Activated naive CD4-positive, alpha-beta T cell treated with Interleukin-2 at 50 U/mL for 16 hours (primary cell): ENCODE results near the gene AFG1L.

Source experiments
- DNase-seq: peaks from one replicate; pipeline ENCODE4 v3.0.0-alpha.2; 2020

Gene AFG1L

DNA sequence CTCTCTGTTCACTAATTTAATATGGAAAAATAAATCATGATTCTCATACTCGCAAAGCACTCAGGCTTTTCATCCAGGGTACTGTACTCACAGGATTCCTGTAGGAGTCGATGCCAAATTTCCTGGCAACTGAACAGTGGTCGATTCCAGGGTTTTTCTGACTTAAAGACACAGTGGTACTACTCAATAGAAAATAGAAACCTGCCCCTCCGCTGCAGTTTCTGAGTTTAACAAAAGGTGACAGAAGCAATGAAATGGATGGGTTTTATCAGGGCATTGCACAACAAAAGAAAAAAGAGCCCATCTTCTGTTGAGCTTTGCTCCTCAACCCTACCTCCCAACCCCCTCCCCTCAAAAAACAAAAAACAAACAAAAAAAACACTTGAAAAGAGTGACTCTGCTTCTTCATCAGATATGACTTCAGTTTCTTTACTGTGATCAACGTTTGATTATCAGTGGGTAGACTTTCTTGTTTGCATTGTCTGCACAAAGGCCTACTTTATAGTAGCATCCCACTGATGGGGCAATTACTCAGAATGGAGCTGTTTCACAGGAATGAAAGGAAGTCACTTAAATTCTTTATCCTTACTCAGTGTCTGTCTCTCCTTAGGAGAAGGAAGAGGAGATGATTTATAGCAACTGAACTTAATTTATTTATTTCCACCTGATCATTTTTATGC lies 169.7 kb downstream of the AFG1L start:
- DNase-seq: no peak

DNA sequence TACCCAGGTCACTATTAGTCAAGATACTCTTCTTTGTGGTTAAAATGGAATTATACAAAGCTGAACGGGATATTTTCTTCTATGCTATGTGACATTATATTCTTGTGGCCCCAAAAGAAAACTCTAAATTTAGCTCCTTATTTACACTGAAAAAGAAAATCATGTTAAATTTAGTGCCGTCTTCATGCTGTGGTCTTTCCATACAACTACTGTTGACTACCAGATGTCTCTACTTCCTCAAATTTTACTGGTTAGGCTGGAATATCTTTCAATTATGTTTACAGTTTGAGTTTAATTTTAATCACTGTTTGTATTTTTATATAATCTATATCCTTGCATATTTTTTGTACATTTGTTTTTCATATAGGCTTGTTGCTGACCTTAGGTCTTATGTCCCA lies 170.2 kb downstream of the AFG1L start:
- no peak for DNase-seq

DNA sequence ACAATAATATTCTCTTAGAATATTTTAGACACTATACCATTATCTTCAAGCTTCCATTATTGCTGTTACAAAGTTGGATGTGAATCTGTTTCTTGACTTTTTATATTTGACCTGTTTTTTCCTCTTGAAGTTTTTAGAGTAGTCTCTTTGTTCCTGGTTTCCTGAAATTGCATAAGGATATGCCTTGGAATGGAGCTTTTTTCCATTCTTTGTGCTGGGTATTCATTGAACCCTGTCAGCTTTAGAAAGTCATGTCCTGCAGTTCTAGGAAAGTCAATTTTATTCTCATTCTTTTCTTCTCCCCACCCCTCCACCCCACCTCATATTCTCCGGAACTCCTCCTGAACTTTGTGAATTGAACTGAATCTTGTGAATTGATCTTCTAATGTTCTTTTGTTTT lies 173.5 kb downstream of the AFG1L start:
- DNase-seq: no peak

DNA sequence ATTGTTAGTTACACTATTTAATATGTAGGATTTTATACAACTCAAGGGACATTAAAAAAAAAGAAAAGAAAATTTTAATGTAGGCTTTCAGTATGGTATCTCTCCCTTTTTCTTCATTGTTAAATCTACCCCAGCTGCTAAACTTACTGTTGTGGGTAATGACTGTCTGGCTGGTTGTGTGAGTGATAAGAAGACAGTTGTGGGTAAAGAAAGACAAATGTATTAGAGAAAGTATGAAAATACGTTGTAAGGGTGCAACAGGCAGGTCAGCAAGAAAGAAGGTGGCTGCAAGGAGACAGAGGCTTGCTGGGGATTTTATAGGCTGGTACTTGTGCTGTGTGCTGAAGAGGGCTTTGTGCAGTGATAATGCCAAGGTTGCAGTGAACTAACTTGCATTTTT lies 174.5 kb downstream of the AFG1L start:
- DNase-seq: no peak

DNA sequence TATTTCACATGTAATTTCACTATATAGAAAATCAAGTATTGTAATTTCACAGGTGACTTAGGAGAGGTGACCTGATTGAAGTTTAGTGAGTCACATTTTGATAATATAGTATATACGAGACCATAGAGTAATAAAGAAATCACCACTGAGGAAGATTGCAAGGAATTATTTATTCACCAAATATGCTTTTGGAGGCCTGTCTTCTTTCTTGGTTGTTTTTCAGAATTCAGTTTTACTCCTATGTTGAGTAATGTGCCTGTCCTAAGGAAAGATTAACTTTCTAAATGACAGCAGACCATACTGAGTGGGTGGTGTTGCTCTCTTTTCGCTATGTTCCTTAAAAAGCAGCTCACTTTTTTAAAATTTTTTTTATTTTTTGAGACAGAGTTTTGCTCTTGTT lies 178.3 kb downstream of the AFG1L start:
- DNase-seq: no peak

DNA sequence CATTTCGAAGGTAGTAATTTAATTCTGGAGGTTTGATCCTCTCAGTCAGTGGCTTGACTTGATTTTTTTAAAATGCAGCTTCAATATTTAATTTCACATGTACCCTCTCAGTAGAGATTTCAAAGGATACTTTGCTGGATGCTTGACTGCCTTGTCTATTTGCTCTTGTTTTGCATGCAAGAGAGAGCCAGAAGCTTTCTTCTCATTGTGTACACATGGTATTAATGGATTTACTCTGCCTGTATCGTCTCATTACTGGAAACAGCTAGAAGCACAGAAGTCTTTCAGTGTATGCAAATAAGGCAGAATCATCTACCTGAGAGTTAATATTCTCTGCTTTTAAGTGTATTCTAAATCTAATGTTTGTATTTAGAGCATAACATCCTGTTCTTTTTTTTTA lies 181.5 kb downstream of the AFG1L start:
- no peak for DNase-seq

DNA sequence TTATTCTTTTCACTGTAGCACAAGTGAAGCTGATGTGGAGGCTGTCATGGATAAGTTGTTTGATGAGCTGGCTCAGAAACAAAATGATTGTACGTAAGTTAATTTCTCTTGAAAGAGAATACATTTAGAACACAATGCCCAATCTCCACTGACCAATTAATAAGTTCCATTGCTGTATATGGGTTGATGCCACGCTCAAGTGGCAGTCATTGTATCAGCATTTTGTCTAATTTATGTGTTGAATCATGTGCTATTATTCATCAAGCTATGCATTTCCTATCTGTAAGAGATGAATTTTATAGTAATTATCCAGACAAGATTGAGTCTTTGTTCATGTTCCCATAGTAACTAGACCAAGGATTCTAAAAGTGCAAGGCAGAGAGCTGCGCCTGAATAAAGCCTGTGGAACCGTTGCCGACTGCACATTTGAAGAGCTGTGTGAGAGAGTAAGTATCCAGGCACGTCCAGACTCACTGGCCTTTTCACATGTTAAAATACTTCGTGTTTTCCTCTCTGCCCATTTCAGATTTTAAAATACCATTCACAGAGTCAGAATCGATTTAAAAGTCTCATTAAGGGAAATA lies 182.1 kb downstream of the AFG1L start:
- no peak for DNase-seq

DNA sequence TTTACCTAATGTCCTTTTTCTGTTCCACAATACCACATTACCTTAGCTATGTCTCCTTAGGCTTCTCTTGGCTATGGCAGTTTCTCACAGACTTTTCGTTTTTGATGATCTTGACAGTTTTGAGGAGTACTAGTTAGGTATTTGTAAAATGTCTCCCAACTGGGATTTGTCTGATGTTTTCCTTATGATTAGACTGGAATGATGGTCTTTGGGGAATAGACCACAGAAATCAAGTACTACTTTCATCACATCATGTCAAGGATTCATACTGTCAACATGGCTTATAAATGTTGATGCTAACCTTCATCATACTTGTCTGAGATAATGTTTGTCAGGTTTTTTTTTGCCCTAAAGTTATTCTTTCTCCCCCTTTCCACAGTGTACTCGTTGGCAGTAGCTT lies 187.7 kb downstream of the AFG1L start:
- no peak for DNase-seq

DNA sequence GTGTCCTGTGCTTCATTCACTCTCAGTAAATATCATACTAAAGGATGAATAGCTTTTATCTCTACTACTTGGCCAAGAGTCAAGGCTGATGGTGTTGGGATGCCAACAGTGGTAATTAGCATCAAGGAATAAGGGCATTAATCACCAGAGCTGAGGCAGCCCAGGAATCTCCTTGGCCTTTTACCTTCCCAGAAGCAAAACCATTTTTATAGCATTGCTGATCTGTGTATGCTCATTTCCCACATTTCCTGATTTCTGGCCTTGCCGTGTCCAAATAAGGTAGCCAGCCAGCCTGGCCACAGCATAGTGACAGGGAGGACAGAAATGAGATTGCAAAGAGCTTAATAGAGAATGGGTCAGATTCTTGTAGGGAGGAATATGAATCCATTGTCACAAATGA lies 189.2 kb downstream of the AFG1L start:
- DNase-seq: no peak

DNA sequence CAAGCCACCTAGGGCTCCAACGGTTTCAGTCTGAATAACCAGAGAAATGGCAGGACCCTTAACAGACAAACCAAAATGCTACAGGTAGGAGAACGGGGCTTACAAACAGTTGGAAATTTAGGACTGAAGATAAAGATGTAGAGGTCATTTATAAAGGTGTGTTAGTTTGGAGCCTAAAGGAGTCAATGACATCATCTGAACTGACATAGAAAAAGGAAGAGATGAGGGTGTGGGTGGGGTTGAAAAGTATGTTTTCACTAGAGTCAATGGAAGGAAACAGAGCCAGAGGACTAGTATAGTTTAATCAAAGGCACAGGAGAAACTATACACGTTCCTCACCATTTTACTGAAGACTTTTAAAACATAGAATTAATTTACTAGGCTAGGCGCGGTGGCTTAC lies 194.8 kb downstream of the AFG1L start:
- DNase-seq: no peak

DNA sequence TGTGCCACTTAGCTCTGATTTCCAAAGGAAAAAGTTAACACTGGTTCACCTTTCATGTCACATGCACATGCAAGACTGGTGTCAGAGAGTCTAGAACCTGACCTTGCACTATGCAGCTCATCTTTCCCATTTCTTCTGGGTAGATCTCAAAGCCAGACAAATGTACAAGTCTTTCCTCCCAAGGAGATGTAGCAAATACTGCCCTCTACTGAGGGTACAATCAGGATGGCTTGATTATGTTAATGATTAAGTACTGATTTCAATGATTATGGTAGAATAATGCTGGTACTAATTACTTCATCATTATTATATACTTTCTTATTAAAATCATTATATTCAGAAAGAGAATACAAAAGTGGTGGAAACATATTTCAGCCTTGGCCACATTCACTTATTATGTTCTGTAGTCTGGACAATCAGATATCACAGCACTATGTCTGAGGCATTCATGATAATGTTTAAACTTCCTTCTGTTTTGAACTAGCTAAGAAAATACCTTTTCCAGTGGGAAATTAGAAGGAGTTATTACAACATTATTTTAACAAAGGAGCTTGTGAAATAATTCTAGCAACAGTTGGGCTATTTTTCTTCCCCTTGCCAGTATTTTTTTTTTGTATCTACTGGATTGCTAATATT lies 197.4 kb downstream of the AFG1L start:
- no peak for DNase-seq

DNA sequence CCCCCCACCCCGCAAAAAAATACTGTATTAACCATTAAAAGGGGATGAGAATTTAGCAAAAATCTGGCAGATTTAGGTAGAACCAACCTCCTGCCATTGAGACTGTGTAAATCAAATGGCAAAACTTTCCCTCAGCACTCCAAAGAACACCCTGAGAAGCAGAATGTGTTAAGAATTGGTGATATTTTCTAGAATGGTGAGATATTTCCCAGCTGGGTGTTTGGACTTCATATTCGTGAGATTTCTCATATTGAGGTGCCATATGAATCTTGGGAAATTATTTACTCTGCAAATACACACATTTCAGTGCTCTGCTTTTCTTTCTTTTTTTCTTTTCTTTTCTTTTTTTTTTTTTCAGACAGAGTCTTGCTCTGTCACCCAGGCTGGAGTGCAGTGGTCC lies 199.6 kb downstream of the AFG1L start:
- DNase-seq: no peak

DNA sequence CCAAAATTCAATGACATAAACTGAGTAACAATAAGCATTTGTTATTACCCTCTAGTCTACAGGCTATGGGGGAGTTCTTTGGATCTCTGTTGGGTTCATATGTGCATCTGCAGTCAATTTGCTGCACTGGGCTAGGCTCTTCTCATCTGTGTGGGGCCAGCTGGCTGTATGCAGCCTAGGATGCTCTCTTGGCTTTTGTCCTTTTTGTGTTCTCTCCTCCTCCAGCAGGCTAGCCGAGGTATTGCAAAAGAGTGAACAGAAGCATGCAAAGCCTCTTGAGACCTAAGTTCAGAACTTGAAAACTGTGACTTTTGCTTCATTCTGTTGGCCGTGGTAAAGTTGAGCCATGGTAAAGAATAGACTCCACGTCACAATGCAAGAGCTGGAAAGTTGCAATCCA lies 203.0 kb downstream of the AFG1L start:
- no peak for DNase-seq

DNA sequence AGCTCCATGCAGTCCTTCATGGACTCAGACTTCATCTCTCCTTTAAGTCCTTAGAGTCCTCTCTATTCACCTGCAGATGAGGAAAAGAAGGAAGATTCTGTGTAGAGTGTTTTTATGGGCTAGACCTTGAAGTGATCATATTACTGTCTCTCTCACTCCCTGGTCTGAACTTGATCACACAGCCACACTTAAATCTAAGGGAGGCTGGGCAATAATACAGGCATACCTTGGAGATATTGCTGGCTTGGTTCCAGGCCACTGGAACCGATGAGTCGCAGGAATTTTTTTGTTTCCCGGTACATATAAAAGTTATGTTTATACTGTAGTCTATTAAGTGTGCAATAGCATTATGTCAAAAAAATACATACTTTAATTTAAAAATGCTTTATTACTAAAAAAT lies 206.7 kb downstream of the AFG1L start:
- no peak for DNase-seq

DNA sequence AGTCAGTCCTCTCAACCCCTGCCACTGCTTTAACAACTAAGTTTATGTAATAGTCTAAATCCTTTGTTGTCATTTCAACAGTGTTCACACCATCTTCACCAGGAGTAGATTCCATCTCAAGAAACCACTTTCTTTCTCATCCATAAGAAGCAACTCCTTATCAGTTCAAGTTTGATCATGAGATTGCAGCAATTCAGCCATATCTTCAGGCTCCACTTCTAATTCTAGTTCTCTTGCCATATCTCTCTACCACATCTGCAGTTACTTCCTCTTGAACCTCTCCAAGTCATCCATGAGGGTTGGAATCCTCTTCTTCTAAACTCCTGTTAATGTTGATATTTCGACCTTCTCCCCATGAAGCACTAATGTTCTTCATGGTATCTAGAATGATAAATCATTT lies 208.0 kb downstream of the AFG1L start:
- no peak for DNase-seq

DNA sequence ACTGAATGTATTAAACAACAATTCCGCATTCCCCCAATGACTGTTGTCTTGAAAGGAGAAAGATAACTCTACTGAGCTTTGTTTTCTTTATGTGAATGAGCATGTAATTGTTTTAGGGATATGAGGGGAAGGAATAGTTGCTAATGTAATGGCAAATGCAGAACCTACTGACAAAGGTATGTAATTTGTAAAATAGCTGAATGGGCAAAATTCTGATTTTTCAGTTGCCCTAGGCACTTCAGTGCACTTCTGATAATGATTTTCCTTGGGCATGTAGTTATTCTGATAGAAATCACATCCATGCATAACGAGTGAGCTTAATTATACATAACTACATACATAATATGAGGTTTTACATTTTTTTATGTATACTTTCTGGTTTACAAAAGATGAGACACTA lies 212.5 kb downstream of the AFG1L start:
- DNase-seq: no peak

DNA sequence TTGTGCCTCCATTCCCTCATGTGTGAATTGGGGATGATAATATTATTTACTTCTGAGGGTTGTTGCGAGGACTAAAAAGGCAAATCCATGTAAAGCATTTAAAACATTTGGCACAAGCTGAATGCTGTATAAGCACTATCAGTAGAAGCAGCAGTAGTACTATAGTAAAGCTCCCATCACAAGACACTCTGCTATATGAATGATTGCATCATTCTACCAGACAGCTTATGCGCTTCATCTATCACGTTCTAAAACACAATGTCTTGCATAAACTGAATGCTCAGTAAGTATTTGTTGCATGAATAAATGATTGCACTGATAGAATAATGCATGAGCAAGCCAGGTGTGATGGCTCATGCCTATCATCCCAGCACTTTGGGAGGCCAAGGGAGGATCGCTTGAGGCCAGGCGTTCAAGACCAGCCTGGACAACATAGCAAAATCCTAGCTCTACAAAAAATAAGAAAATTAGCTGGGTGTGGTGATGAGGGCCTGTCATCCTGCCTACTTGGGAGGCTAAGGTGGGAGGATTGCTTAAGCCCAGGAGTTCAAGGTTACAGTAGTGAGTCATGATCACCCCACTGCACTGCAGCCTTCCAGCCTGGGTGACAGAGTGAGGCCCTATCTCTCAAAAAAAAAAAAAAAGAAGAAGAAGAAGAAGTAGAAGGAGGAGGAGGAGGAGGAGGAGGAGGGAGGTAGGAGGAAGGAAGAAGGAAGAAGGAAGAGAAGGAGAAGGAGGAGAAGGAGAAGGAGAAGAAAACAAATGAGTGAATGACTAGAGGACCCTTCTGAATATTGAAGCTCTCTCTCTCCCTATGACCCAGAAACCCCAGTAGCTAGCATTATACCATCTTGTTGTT lies 215.8 kb downstream of the AFG1L start:
- DNase-seq: no peak

DNA sequence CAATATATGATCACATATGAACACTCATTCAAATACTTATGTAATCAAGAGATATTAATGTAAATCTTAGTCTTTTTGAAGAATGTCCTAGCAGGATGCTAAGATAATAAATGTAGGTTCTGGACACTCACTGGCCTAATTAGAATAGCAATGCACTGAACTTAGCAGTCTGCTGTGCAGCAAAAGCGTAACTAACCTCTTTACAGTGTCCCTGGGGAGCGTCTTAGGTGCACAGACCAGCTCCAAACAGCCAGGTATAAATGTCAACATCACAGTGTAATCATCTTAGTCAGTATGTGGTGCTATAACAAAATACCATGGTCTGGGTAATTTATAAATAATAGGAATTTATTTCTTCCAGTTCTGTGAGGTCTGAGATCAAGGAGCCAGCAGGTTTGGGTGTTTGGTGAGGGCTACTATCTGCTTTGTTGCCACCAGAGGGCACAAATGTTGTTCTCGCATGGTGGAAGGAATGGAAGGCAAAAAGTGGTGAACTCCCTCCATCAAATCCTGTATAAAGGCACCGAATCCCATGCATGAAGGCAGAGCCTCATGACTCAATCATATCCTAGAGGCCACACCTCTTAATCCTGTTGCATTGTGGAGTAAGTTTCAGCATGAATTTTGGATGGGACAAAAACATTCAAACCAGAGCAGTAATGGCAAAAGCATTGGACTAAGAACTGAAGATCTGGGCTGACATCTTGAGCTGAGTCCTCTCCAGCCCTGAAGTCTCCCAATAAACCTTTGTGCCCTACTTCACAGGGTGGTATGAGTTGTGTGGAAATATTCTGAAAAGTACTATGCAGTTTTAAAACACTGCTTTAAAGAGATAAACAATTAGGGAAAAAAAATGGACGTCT lies 224.1 kb downstream of the AFG1L start:
- DNase-seq: no peak

DNA sequence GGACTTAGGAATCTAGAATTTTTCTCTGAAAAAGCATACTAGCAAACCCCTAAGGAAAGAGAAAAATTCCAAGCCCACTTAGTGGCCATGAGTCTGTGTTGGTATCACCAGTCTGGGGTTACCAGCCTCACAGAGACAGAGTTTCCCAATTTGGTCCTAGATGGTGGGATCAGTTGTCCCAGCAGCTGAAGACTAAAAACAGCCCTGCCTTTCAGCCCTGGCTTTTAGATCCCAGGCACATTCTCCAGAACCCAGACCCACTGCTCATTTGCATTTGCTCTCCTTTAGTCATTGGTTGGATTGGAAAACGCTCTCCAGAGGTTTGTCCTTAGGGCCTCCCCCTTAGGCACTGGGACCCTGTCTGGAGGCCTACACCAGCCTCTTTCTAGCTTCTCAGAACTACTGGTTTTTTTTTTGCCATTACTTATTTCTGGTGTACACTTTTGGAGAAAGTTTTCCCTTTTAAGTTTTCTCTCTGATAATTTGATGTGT lies 226.8 kb downstream of the AFG1L start:
- no peak for DNase-seq

DNA sequence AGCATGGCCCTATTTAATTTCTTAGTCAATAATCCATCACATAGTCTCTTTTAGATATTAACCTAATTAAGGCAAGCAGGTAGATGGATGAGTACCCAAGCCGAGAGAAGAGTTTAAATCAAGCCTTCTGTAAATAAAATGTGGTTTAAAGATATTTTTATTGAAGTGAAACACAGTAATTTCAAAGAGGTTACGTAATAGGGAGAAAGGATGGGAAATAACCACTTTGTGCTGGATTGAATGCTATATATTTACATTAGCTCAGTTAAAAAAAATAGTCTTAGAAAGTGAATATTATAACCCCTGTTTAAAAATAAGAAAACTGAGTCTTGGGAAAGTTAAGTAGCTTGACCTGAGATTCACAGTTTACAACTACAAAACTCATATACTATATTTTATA lies 228.8 kb downstream of the AFG1L start:
- DNase-seq: no peak

DNA sequence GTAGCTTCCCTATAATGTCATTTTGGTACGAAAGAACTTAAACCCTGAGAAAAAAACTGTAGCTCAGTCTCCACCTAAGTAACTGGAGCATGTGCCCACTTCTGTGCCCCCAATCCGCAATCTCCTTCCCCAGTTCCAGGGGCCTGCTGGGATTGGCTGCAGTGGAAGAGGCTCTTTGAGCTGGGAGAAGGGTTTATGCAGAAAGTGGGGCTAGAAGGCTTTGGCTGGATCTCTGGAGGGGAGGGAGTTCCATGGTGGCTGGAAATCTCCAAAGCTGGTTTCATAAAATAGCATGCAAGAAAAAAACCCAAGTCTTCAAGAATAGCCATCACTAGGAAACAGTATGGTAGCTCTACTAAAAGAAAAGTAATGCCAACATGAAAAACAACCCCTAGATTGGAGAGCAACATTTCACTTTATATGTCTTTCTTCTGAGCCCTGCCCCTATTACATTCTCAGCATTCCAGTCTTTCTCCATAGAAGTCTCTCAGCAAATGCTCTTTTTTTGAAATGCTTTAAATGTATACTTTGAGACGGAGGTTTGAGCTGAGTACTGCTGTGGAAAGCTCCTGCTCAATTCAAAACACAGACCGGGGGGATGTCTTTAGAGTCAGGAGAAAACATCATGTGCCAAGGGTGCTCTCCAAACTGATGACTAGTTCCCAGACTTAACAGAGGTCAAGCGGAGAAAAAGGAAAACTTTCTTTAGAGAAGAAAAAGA lies 229.8 kb downstream of the AFG1L start:
- DNase-seq: no peak

DNA sequence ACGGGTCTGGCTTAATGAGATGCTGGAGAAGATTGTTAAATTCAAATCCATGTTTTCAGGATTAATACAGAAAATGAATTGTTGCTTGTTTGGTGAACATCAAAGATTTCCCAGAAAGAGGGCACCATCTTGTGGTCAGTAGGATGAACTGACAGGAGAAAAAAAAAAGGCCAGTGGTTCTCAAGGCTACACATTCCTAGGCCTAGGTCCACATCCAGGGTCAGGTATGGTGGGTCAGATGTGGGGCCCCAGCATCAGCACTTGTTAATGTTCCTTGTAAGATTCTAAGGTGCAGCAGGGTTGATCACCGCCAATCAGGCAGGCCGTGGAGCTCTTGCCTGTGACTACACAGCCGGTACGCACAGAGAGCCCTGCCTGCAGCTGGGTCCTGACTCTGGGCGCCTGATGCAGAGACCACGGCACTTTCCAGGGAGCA lies 231.9 kb downstream of the AFG1L start:
- no peak for DNase-seq
